Fibroblast of peridontal ligament (primary cell): ENCODE measurements around the gene HNRNPA1.
"Not testable (repeated sequence)": the region's sequence is repeated elsewhere in the genome, so short reads cannot be mapped to it uniquely, and the experiment has no call there.

Source experiments
- DNase-seq: peaks from one replicate; pipeline ENCODE4 v3.0.0-alpha.2; 2010; ENCODE audit errors: extremely low read depth

HNRNPA1 gene

GRCh38 chr12:54280468-54281260 is at the start of gene HNRNPA1:
TSS of gene HNRNPA1 (plus strand) at chr12:54280726. CDS start at chr12:54280808, 82 bp downstream.
- peak; percentile 100 for DNase-seq

- not testable (repeated sequence) for DNase-seq
Observed at GRCh38 chr12:54231269-54231668, 49.3 kb upstream of the HNRNPA1 start.

GRCh38 chr12:54232790-54233189 is 47.7 kb upstream of the HNRNPA1 start:
- DNase-seq = peak; percentile 94

- no peak for DNase-seq
Observed at GRCh38 chr12:54238531-54238930, 42.0 kb upstream of the HNRNPA1 start.

GRCh38 chr12:54239620-54240019 is 40.9 kb upstream of the HNRNPA1 start:
- no peak for DNase-seq

- no peak for DNase-seq
Observed at GRCh38 chr12:54240129-54240528, 40.4 kb upstream of the HNRNPA1 start.

- no peak for DNase-seq
Observed at GRCh38 chr12:54240971-54241588, 39.4 kb upstream of the HNRNPA1 start.

GRCh38 chr12:54246011-54246641 is 34.4 kb upstream of the HNRNPA1 start:
- no peak for DNase-seq

- DNase-seq = no peak
Observed at GRCh38 chr12:54249489-54249888, 31.0 kb upstream of the HNRNPA1 start.

GRCh38 chr12:54251667-54252284 is 28.8 kb upstream of the HNRNPA1 start:
- DNase-seq = peak; percentile 69

GRCh38 chr12:54253240-54253639 is 27.3 kb upstream of the HNRNPA1 start:
- no peak for DNase-seq

- DNase-seq = no peak
Observed at GRCh38 chr12:54257332-54257731, 23.2 kb upstream of the HNRNPA1 start.

GRCh38 chr12:54258201-54258681 is 22.3 kb upstream of the HNRNPA1 start:
- peak; percentile 63 for DNase-seq

GRCh38 chr12:54259194-54260011 is 21.1 kb upstream of the HNRNPA1 start:
- peak; percentile 89 for DNase-seq

- peak; percentile 34 for DNase-seq
Observed at GRCh38 chr12:54261815-54262402, 18.6 kb upstream of the HNRNPA1 start.

GRCh38 chr12:54262403-54262925 is 18.1 kb upstream of the HNRNPA1 start:
- DNase-seq = peak; percentile 70

GRCh38 chr12:54265364-54265812 is 15.1 kb upstream of the HNRNPA1 start:
- no peak for DNase-seq

- DNase-seq = peak; percentile 38
Observed at GRCh38 chr12:54266852-54267251, 13.7 kb upstream of the HNRNPA1 start.

- DNase-seq = no peak
Observed at GRCh38 chr12:54270345-54270744, 10.2 kb upstream of the HNRNPA1 start.

GRCh38 chr12:54272214-54272613 is 8.3 kb upstream of the HNRNPA1 start:
- DNase-seq = no peak

- DNase-seq = no peak
Observed at GRCh38 chr12:54273981-54274380, 6.5 kb upstream of the HNRNPA1 start.
